Measurements from ENCODE around the gene AFF4.
"Not testable (repeated sequence)": the region's sequence is repeated elsewhere in the genome, so short reads cannot be mapped to it uniquely, and the experiment has no call there.

Gene AFF4

GRCh38 chr5:132951897-132952296 is 11.5 kb downstream of the AFF4 start:
- DNase-seq = no peak

- no peak for DNase-seq
These were observed 14.3 kb downstream of the AFF4 start for GRCh38 chr5:132949136-132949535.

GRCh38 chr5:132947671-132948070 is 15.8 kb downstream of the AFF4 start:
- DNase-seq = no peak

- DNase-seq = not testable (repeated sequence)
These were observed 18.1 kb downstream of the AFF4 start for GRCh38 chr5:132945315-132945714.

- no peak for DNase-seq
These were observed 19.9 kb downstream of the AFF4 start for GRCh38 chr5:132943362-132944022.

GRCh38 chr5:132941331-132941730 is 22.1 kb downstream of the AFF4 start:
- no peak for DNase-seq

- no peak for DNase-seq
These were observed 35.4 kb downstream of the AFF4 start for GRCh38 chr5:132928062-132928407.

GRCh38 chr5:132927355-132928061 is 35.9 kb downstream of the AFF4 start:
- no peak for DNase-seq

- no peak for DNase-seq
These were observed 37.0 kb downstream of the AFF4 start for GRCh38 chr5:132926437-132926836.

GRCh38 chr5:132916086-132916485 is 47.3 kb downstream of the AFF4 start:
- DNase-seq = no peak

GRCh38 chr5:132915681-132916080 is 47.8 kb downstream of the AFF4 start:
- no peak for DNase-seq

- DNase-seq = no peak
These were observed 53.7 kb downstream of the AFF4 start for GRCh38 chr5:132909702-132910101.

GRCh38 chr5:132907161-132907560 is 56.3 kb downstream of the AFF4 start:
- DNase-seq = no peak

- DNase-seq = no peak
These were observed 57.5 kb downstream of the AFF4 start for GRCh38 chr5:132905938-132906337.

GRCh38 chr5:132901730-132902129 is 61.7 kb downstream of the AFF4 start:
- DNase-seq = no peak

- DNase-seq = no peak
These were observed 62.4 kb downstream of the AFF4 start for GRCh38 chr5:132901036-132901435.

GRCh38 chr5:132898094-132898493 is 65.3 kb downstream of the AFF4 start:
- no peak for DNase-seq

- no peak for DNase-seq
These were observed 66.7 kb downstream of the AFF4 start for GRCh38 chr5:132896685-132897084.

- no peak for DNase-seq
These were observed 67.6 kb downstream of the AFF4 start for GRCh38 chr5:132895719-132896305.

GRCh38 chr5:132890817-132891216 is 72.6 kb downstream of the AFF4 start:
- DNase-seq = no peak

GRCh38 chr5:132889501-132889900 is 73.9 kb downstream of the AFF4 start:
- no peak for DNase-seq

- DNase-seq = no peak
These were observed 76.2 kb downstream of the AFF4 start for GRCh38 chr5:132887283-132887682.

GRCh38 chr5:132886064-132886823 is 77.2 kb downstream of the AFF4 start:
- no peak for DNase-seq

GRCh38 chr5:132884548-132884947 is 78.9 kb downstream of the AFF4 start:
- DNase-seq = no peak
